SU-DHL-6 (cell line): ENCODE measurements around the gene CHL1.

Source experiments
- H2AFZ ChIP-seq: fragments of 200-600 bp; sonication (generic); 2 replicates; pipeline ENCODE4 v1.6.1; 2014; ENCODE audit warnings: low read depth, mild to moderate bottlenecking, moderate library complexity, mixed read lengths, antibody characterized with exemption, low read length; ENCODE audit not compliant: severe bottlenecking
- H3F3A ChIP-seq: fragments of 200-600 bp; shearing (Covaris generic); 2 replicates; pipeline ENCODE4 v1.6.0; 2016; ENCODE audit warnings: antibody characterized with exemption, mild to moderate bottlenecking; ENCODE audit not compliant: insufficient read depth
- H3K27ac ChIP-seq: fragments of 200-600 bp; sonication (generic); 2 replicates; pipeline ENCODE4 v1.5.1; 2016; ENCODE audit warnings: low read depth, mild to moderate bottlenecking, low read length, moderate library complexity, mixed read lengths
- H3K27me3 ChIP-seq: fragments of 200-600 bp; sonication (generic), shearing (Covaris generic); 2 replicates; pipeline ENCODE4 v1.6.0; 2014; ENCODE audit warnings: mild to moderate bottlenecking, low read length
- H3K36me3 ChIP-seq: fragments of 200-600 bp; sonication (generic); 2 replicates; pipeline ENCODE4 v1.6.1; 2014; ENCODE audit warnings: mild to moderate bottlenecking, low read length, mixed read lengths
- H3K4me2 ChIP-seq: fragments of 300-600, 200-600 bp; shearing (Covaris generic), sonication (generic); 2 replicates; pipeline ENCODE4 v1.6.0; 2014; ENCODE audit warnings: low read length, low read depth, mild to moderate bottlenecking; ENCODE audit not compliant: poor library complexity, severe bottlenecking
- H3K4me3 ChIP-seq: fragments of 200-600 bp; sonication (generic); 2 replicates; pipeline ENCODE4 v1.5.1; 2014; ENCODE audit warnings: antibody characterized with exemption, low read length, mild to moderate bottlenecking, mixed read lengths; ENCODE audit not compliant: insufficient read depth, poor library complexity, severe bottlenecking
- H3K79me2 ChIP-seq: fragments of 200-600 bp; sonication (generic); 2 replicates; pipeline ENCODE4 v1.6.1; 2014; ENCODE audit warnings: mild to moderate bottlenecking, low read length, moderate library complexity; ENCODE audit not compliant: insufficient read depth
- H3K9ac ChIP-seq: fragments of 200-600 bp; sonication (generic); 2 replicates; pipeline ENCODE4 v1.7.0; 2014; ENCODE audit warnings: mild to moderate bottlenecking, low read length
- H3K9me2 ChIP-seq: fragments of 200-600 bp; sonication (generic); replicated peaks from 2 replicates; pipeline ENCODE4 v1.6.1; 2014; ENCODE audit warnings: low read length; ENCODE audit not compliant: insufficient read depth
- H3K9me3 ChIP-seq: fragments of 200-600 bp; sonication (generic); 2 replicates; pipeline ENCODE4 v1.6.1; 2014; ENCODE audit warnings: low read length, mixed read lengths; ENCODE audit not compliant: insufficient read depth
- H4K20me1 ChIP-seq: fragments of 200-600 bp; sonication (generic); 2 replicates; pipeline ENCODE4 v1.6.1; 2014; ENCODE audit warnings: low read depth, mild to moderate bottlenecking, antibody characterized with exemption, low read length, moderate library complexity, mixed read lengths
- CTCF ChIP-seq: fragments of 200-600 bp; sonication (generic); IDR thresholded peaks from one replicate; pipeline ENCODE4 v1.5.1; 2017; ENCODE audit warnings: antibody characterized with exemption, mild to moderate bottlenecking, low read length, moderate library complexity; ENCODE audit not compliant: insufficient read depth, poor library complexity, severe bottlenecking
- EZH2phosphoT487 ChIP-seq: fragments of 200-600 bp; sonication (generic), shearing (Covaris generic); conservative IDR thresholded peaks from 2 replicates; pipeline ENCODE4 v1.6.1; 2018; ENCODE audit warnings: mild to moderate bottlenecking, antibody characterized with exemption, low read length, moderate library complexity, mixed read lengths

CHL1 gene

GRCh38 chr3:453106-453505, 256.5 kb downstream of the CHL1 start:
- Histone ChIP-seq H3K27ac (no peak overlapping the region), H3K79me2 (no peaks in the 10 kb centered on the region), H3K9me3 (no peaks in the 10 kb centered on the region), H3K27me3 (no peaks in the 10 kb centered on the region), H3F3A (no peaks in the 10 kb centered on the region), H3K36me3 (no peaks in the 10 kb centered on the region), H3K4me3 (no peak overlapping the region), H2AFZ (no peak overlapping the region), H3K9ac (no peak overlapping the region), H3K9me2 (no peaks in the 10 kb centered on the region), H3K4me2 (no peak overlapping the region), H4K20me1 (no peaks in the 10 kb centered on the region)
- no peak for TF ChIP-seq EZH2phosphoT487
- TF ChIP-seq CTCF: no peak

DNA sequence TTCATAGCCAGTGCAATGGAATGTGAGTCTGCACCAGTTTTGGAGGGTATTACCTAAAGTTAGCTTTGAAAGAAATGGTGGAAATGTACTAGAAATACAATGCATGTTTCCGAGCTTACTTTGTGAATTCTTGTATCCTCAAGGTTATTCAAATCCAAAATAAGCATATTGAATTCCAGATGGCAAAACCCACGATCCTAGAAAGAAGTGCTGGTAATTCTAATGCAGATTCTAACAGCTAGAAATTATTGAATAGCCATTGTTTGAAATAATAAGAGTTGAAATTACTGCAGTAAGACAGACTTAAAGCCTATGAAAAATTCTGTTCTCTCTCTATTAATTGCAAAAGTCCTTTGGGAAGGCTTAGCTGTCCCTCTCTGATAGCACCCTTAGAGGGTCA, 258.4 kb downstream of the CHL1 start:
- H3K79me2 ChIP-seq: no peaks in the 10 kb centered on the region
- H3K9me2 ChIP-seq: no peaks in the 10 kb centered on the region
- TF ChIP-seq EZH2phosphoT487 (no peak), CTCF (no peak)
- H3K36me3 ChIP-seq: no peaks in the 10 kb centered on the region
- H3K9ac ChIP-seq: no peak overlapping the region
- H2AFZ ChIP-seq: no peak overlapping the region
- H4K20me1 ChIP-seq: no peaks in the 10 kb centered on the region
- no peak overlapping the region for H3K4me3 ChIP-seq
- H3K4me2 ChIP-seq: no peak overlapping the region
- H3K9me3 ChIP-seq: no peaks in the 10 kb centered on the region
- no peaks in the 10 kb centered on the region for H3K27me3 ChIP-seq
- no peaks in the 10 kb centered on the region for H3F3A ChIP-seq
- H3K27ac ChIP-seq: no peak overlapping the region

DNA sequence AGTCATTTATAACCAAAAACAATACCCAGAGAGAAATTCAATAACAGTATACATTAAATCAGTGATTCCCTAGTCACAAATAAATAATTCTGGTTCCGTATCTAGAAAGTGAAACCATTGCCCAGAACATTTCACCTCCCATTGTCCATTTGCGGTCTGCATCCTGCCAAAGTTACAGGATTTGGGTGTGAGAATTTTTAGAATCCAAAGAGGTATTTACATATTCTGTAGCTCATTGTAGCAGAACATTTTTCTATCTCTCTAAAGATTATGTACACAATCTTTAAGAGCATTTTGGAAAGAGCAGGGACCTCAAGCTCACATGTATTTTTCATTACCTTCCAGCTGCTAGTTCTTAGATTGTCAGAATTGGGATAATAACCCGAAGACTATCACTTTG, 261.6 kb downstream of the CHL1 start:
- no peak overlapping the region for H3K27ac ChIP-seq
- no peaks in the 10 kb centered on the region for H3K79me2 ChIP-seq
- no peaks in the 10 kb centered on the region for H3K9me3 ChIP-seq
- H3K4me3 ChIP-seq: no peak overlapping the region
- H3F3A ChIP-seq: no peaks in the 10 kb centered on the region
- no peak overlapping the region for H2AFZ ChIP-seq
- H3K9me2 ChIP-seq: no peaks in the 10 kb centered on the region
- H3K36me3 ChIP-seq: no peaks in the 10 kb centered on the region
- no peak overlapping the region for H3K9ac ChIP-seq
- no peaks in the 10 kb centered on the region for H4K20me1 ChIP-seq
- no peak overlapping the region for H3K4me2 ChIP-seq
- no peaks in the 10 kb centered on the region for H3K27me3 ChIP-seq
- no peak for TF ChIP-seq CTCF
- TF ChIP-seq EZH2phosphoT487: no peak
